ENCODE data around the gene KIAA0825.

The KIAA0825 gene

GRCh38 chr5:94361832-94362796, 256.3 kb downstream of the KIAA0825 start:
- H3K27me3 ChIP-seq (ENCODE audit: low read depth, low read length): no peaks in the 10 kb centered on the region
- no peak overlapping the region for H3K4me3 ChIP-seq (ENCODE audit: low read length)

GRCh38 chr5:94361161-94361560, 257.2 kb downstream of the KIAA0825 start:
- Histone ChIP-seq H3K4me2 (ENCODE audit: low read length) (no peak overlapping the region), H3K36me3 (replicated peaks; ENCODE audit: low read depth, low read length) (no peaks in the 10 kb centered on the region), H3K9me3 (ENCODE audit: insufficient read depth, low read length) (no peaks in the 10 kb centered on the region), H3K9ac (ENCODE audit: low read length) (no peak overlapping the region), H4K20me1 (ENCODE audit: insufficient read depth, low read length) (no peaks in the 10 kb centered on the region), H2AFZ (ENCODE audit: low read depth, low read length) (no peak overlapping the region), H3K79me2 (ENCODE audit: low read length) (no peaks in the 10 kb centered on the region), H3K27ac (ENCODE audit: low read length) (no peak overlapping the region), H3K4me3 (ENCODE audit: low read length) (no peak overlapping the region), H3K27me3 (ENCODE audit: low read depth, low read length) (no peaks in the 10 kb centered on the region), H3K4me1 (ENCODE audit: low read length) (no peaks in the 10 kb centered on the region)
- TF ChIP-seq EZH2phosphoT487 (IDR thresholded peaks at IDR 0.05; ENCODE audit: low read depth) (no peak), CTCF (IDR thresholded peaks at IDR 0.05; ENCODE audit: low read depth, low read length) (no peak)

More at GRCh38 chr5:94361832-94362796, 256.3 kb downstream of the KIAA0825 start:
- H4K20me1 ChIP-seq (ENCODE audit: insufficient read depth, low read length): no peaks in the 10 kb centered on the region
- no peaks in the 10 kb centered on the region for H3K4me1 ChIP-seq (ENCODE audit: low read length)
- no peak overlapping the region for H3K4me2 ChIP-seq (ENCODE audit: low read length)
- TF ChIP-seq EZH2phosphoT487 (IDR thresholded peaks at IDR 0.05; ENCODE audit: low read depth) (no peak), CTCF (IDR thresholded peaks at IDR 0.05; ENCODE audit: low read depth, low read length) (no peak)
- H3K36me3 ChIP-seq (replicated peaks; ENCODE audit: low read depth, low read length): no peaks in the 10 kb centered on the region
- no peak overlapping the region for H3K9ac ChIP-seq (ENCODE audit: low read length)
- no peaks in the 10 kb centered on the region for H3K79me2 ChIP-seq (ENCODE audit: low read length)
- H3K27ac ChIP-seq (ENCODE audit: low read length): no peak overlapping the region
- no peaks in the 10 kb centered on the region for H3K9me3 ChIP-seq (ENCODE audit: insufficient read depth, low read length)
- no peak overlapping the region for H2AFZ ChIP-seq (ENCODE audit: low read depth, low read length)

GRCh38 chr5:94360382-94361130, 257.8 kb downstream of the KIAA0825 start:
- Histone ChIP-seq H3K79me2 (ENCODE audit: low read length) (no peaks in the 10 kb centered on the region), H3K9me3 (ENCODE audit: insufficient read depth, low read length) (no peaks in the 10 kb centered on the region), H3K4me2 (ENCODE audit: low read length) (no peak overlapping the region), H3K27me3 (ENCODE audit: low read depth, low read length) (no peaks in the 10 kb centered on the region), H3K36me3 (replicated peaks; ENCODE audit: low read depth, low read length) (no peaks in the 10 kb centered on the region), H3K4me3 (ENCODE audit: low read length) (no peak overlapping the region), H4K20me1 (ENCODE audit: insufficient read depth, low read length) (no peaks in the 10 kb centered on the region), H3K4me1 (ENCODE audit: low read length) (no peaks in the 10 kb centered on the region), H3K9ac (ENCODE audit: low read length) (no peak overlapping the region), H3K27ac (ENCODE audit: low read length) (no peak overlapping the region), H2AFZ (ENCODE audit: low read depth, low read length) (no peak overlapping the region)
- TF ChIP-seq EZH2phosphoT487 (IDR thresholded peaks at IDR 0.05; ENCODE audit: low read depth): no peak
- TF ChIP-seq CTCF (IDR thresholded peaks at IDR 0.05; ENCODE audit: low read depth, low read length): no peak

- Histone ChIP-seq H3K79me2 (ENCODE audit: low read length) (no peaks in the 10 kb centered on the region), H3K36me3 (replicated peaks; ENCODE audit: low read depth, low read length) (no peaks in the 10 kb centered on the region), H3K4me3 (ENCODE audit: low read length) (no peak overlapping the region), H2AFZ (ENCODE audit: low read depth, low read length) (no peak overlapping the region), H3K9me3 (ENCODE audit: insufficient read depth, low read length) (no peaks in the 10 kb centered on the region), H3K9ac (ENCODE audit: low read length) (no peak overlapping the region), H3K27me3 (ENCODE audit: low read depth, low read length) (no peaks in the 10 kb centered on the region), H3K4me2 (ENCODE audit: low read length) (no peak overlapping the region), H4K20me1 (ENCODE audit: insufficient read depth, low read length) (no peaks in the 10 kb centered on the region), H3K27ac (ENCODE audit: low read length) (no peak overlapping the region), H3K4me1 (ENCODE audit: low read length) (no peaks in the 10 kb centered on the region)
- TF ChIP-seq EZH2phosphoT487 (IDR thresholded peaks at IDR 0.05; ENCODE audit: low read depth): no peak
- no peak for TF ChIP-seq CTCF (IDR thresholded peaks at IDR 0.05; ENCODE audit: low read depth, low read length)
Measured at GRCh38 chr5:94359880-94360279, 258.5 kb downstream of the KIAA0825 start.
